C1 segment of cervical spinal cord (tissue), 14 donors: ENCODE measurements around the gene GABRP.

Experiments used
- DNase-seq, 14 donors: peaks; one replicate each; lab custom pipeline; 2025; lab: John Stamatoyannopoulos, UW

The GABRP gene

GRCh38 chr5:170861667-170861916 lies 78.1 kb downstream of the GABRP start:
- DNase-seq = no peak

- peak in 8 of 14 donors; percentile 2 to 41 (median 22) for DNase-seq
Observed at GRCh38 chr5:170861917-170862766, 78.6 kb downstream of the GABRP start, which contains the start of gene RANBP17. Gene RANBP17 (plus strand): TSS chr5:170862018.

GRCh38 chr5:170863646-170864045 lies 80.1 kb downstream of the GABRP start:
- DNase-seq = no peak
